Heart left ventricle (tissue), 13 donors: Measurements from ENCODE around the gene PEX10.

Experiments used
- POLR2A ChIP-seq, 2 donors: fragments of 450-650 bp; IDR thresholded peaks; one replicate each; pipeline ENCODE4 v1.6.1; 2017; ENCODE audit warnings: antibody characterized with exemption in 2 of 2, mild to moderate bottlenecking in 2 of 2, moderate library complexity in 2 of 2
- TF ChIP-seq, protein P1 (sequence below), 12 donors: fragments of 200-600 bp; sonication (generic) in 4 of 12; IDR thresholded peaks; one replicate each; pipeline versions ENCODE4 v1.5.0 to v1.8.0; 2018 to 2022; ENCODE audit warnings: antibody characterized with exemption in 12 of 12, mild to moderate bottlenecking in 5 of 12
- donor health status: ischemic (EF 13 %, LVEDD 7.1; RV severe dilation, severe dysfunction).
- donor health status: DM: no; HTN: yes; CAD: no.
- donor health status: DM: no; HTN: no; CAD: no.
- donor health status: ischemic (EF 25% LVEDD 6.9; RV normal size, moderate dysfunction).
- donor health status: ischemic (EF 25% LVEDD 5.7; RV mildly dilated, moderate dysfunction).
- donor health status: ischemic (EF 35%, LVEDD 5.7; RV mildly dilated, moderate dysfunction).
- donor health status: nonischemic (EF 11% LVEDD 7.7; RV severe dilation, severe dysfunction).
- donor health status: DM: yes; HTN: yes; CAD: no.
- donor health status: PGD.
- donor health status: ischemic (EF 29% LVEDD 5.4; RV normal size, mild dysfunction).
- donor health status: nonischemic (EF 23%, LVEDD 6.1; RV moderate dilation, normal function).

GRCh38 chr1:2356911-2357845, 55.2 kb downstream of the PEX10 start:
- no peak for TF ChIP-seq POLR2A (IDR thresholded peaks at IDR 0.05)
- TF ChIP-seq, protein P1, sequence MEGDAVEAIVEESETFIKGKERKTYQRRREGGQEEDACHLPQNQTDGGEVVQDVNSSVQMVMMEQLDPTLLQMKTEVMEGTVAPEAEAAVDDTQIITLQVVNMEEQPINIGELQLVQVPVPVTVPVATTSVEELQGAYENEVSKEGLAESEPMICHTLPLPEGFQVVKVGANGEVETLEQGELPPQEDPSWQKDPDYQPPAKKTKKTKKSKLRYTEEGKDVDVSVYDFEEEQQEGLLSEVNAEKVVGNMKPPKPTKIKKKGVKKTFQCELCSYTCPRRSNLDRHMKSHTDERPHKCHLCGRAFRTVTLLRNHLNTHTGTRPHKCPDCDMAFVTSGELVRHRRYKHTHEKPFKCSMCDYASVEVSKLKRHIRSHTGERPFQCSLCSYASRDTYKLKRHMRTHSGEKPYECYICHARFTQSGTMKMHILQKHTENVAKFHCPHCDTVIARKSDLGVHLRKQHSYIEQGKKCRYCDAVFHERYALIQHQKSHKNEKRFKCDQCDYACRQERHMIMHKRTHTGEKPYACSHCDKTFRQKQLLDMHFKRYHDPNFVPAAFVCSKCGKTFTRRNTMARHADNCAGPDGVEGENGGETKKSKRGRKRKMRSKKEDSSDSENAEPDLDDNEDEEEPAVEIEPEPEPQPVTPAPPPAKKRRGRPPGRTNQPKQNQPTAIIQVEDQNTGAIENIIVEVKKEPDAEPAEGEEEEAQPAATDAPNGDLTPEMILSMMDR (IDR thresholded peaks at IDR 0.05) = no peak
